Urothelium cell line (cell line): ENCODE data around the gene ZNF221.
A peak's percentile ranks its signal among the peaks of the same experiment; 100 is the strongest.

Experiments
- DNase-seq: peaks from one replicate; pipeline ENCODE4 v3.0.0; 2011; ENCODE audit warnings: low spot score, mixed read lengths
- FAIRE-seq: peaks from 2 replicates; lab custom pipeline; 2011; peaks lifted over from hg19 to GRCh38; lab: Jason Lieb, UNC

Gene ZNF221

GRCh38 chr19:43956827-43957226 is 5.8 kb downstream of the ZNF221 start:
- no peak for DNase-seq
- FAIRE-seq = no peak

GRCh38 chr19:43957891-43958290 is 6.9 kb downstream of the ZNF221 start:
- DNase-seq (no peak), FAIRE-seq (no peak)

GRCh38 chr19:43960411-43960810 is 9.4 kb downstream of the ZNF221 start:
- DNase-seq (no peak), FAIRE-seq (no peak)

- FAIRE-seq (no peak), DNase-seq (no peak)
Observed at GRCh38 chr19:43966079-43966694, 15.2 kb downstream of the ZNF221 start.

- DNase-seq (no peak), FAIRE-seq (no peak)
Observed at GRCh38 chr19:43976732-43977131, 25.7 kb downstream of the ZNF221 start.

- DNase-seq (no peak), FAIRE-seq (no peak)
Observed at GRCh38 chr19:43983544-43983911, 32.5 kb downstream of the ZNF221 start.

- DNase-seq = peak; percentile 94
- peak; percentile 40 for FAIRE-seq
Observed at GRCh38 chr19:43983912-43984686, 33.1 kb downstream of the ZNF221 start, which contains the start of gene ZNF155. Gene ZNF155 (plus strand): TSS chr19:43984188. CDS start chr19:43988544, 4,356 bp downstream.

GRCh38 chr19:43984687-43985000 is 33.6 kb downstream of the ZNF221 start:
- FAIRE-seq (no peak), DNase-seq (peak; percentile 26)

- DNase-seq = peak; percentile 10
- no peak for FAIRE-seq
Observed at GRCh38 chr19:43997631-43998290, 46.7 kb downstream of the ZNF221 start.

- FAIRE-seq (no peak), DNase-seq (peak; percentile 4)
Observed at GRCh38 chr19:44002212-44002565, 51.2 kb downstream of the ZNF221 start.

- DNase-seq (peak; percentile 94), FAIRE-seq (no peak)
Observed at GRCh38 chr19:44002566-44003460, 51.8 kb downstream of the ZNF221 start, which contains the start of gene ZNF230. Gene ZNF230 (plus strand): TSS chr19:44002957. CDS start chr19:44007079, 4,122 bp downstream.

- FAIRE-seq = no peak
- peak; percentile 25 for DNase-seq
Observed at GRCh38 chr19:44003461-44004009, 52.5 kb downstream of the ZNF221 start.

- FAIRE-seq = no peak
Observed at GRCh38 chr19:44005973-44006372, 54.9 kb downstream of the ZNF221 start.

GRCh38 chr19:44007473-44007872 is 56.4 kb downstream of the ZNF221 start:
- FAIRE-seq = no peak
- DNase-seq = no peak

More at GRCh38 chr19:44005973-44006372, 54.9 kb downstream of the ZNF221 start:
- no peak for DNase-seq

- DNase-seq (no peak), FAIRE-seq (no peak)
Observed at GRCh38 chr19:44010468-44010867, 59.4 kb downstream of the ZNF221 start.
